ENCODE results near the gene SH2D2A.
A peak's percentile ranks its signal among the peaks of the same experiment; 100 is the strongest.
"Not testable (repeated sequence)": the region's sequence is repeated elsewhere in the genome, so short reads cannot be mapped to it uniquely, and the experiment has no call there.

Gene SH2D2A

DNA sequence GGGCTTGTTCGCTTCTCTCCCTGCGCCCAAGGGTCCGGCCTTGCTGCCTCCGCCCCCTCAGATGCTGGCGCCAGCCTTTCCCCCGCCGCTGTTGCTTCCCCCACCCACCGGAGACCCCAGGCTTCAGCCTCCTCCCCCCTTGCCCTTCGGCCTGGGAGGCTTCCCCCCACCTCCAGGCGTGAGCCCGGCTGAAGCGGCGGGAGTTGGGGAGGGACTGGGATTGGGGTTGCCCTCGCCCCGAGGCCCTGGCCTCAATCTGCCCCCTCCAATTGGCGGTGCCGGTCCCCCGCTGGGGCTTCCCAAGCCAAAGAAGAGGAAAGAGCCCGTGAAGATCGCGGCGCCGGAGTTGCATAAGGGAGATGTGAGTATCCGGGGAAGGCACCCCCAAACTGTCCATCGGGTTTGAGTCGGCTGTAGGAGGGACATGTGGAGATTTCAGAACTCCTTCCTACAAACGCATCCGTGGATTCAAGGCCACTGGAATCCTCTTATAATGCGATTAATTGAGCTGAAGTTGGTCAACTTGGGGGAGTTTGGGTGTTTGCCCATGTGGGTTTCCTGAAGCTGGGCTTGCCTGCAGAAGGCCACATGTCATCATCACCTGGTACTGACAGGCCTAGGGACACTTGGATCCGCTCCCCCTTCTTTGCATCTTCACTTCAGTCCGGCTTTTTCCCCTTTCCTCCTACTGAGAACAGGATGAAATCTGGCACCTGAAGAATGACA is 48.6 kb downstream of the SH2D2A start:
- peak; percentile 31 for DNase-seq

DNA sequence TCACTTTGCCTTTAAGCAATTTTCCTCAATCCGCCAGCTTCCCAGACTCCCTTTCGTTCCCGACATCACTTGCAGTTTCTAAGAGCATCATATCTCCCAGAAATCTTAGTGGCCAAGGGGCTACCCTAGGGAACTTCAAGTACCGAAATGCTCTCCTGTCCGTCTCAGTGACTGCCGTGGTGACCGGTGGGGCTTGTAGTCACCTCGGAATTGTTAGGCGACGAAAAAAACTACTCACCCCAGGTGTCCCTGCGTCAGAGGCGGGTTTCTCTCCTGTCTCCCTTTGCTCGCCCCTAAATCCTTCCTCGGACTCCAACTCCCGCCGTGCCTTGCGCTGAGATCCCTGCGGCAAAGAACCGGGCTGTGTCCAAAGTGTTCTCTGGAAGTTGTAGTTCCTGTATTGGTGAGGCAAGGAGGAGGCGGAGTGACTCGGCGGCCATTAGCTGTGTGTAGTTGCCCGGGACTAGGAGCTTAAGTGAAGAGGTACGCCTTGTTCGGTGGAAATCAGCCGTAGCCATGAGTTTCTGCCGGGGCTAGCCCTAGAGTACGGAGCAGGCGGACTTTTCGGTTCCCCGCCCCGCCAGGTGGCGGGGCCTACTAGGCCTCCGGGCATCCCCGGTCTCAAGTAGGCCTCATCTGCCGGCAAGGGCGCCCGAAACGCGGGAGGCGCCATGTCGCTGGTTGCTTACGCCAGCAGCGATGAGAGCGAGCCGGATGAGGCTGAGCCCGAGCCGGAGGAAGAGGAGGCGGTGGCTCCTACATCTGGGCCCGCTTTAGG is 49.4 kb downstream of the SH2D2A start, which contains the start of gene PRCC:
Gene PRCC (plus strand): TSS at position 435 of the 778 bp plus-strand sequence. CDS start 237 bp downstream, at position 672.
- peak; percentile 94 for DNase-seq

DNA sequence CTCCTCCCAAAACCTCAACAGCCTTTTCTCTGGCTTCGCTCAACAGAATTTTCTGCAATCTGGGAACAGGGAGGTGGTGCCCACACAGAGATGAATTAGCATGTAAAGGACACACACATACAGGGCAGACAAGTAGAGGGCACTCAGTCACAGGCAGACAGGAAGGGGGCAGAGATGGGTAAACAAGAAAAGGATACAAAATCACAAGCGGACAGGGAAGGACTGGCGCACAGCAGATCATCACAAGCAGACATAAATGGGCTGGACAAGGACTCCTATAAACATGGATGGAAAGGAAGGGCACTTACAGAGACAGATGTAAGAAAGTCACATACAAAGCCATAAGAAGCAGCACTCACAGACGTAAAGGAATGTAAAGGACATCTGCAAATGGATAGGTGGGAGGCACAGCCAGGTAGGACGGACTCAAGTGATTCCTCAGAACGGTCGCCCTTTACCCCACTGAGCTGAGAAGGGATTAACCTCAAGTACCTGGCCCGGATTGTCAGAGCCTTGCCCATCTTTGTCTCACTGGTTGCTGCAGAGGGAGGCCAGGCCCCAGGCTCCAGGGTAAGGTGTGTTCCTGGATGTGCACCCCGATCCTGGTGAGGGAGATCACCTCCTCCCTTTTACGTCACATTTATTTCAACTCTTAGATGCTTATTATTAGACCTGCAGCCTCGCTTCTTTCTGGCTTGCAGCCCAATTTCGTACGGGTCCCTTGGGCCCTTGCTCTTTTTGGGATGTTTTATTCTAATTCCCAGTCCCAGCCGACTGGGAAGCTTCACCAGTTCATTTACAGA is 50.1 kb downstream of the SH2D2A start:
- DNase-seq = no peak

DNA sequence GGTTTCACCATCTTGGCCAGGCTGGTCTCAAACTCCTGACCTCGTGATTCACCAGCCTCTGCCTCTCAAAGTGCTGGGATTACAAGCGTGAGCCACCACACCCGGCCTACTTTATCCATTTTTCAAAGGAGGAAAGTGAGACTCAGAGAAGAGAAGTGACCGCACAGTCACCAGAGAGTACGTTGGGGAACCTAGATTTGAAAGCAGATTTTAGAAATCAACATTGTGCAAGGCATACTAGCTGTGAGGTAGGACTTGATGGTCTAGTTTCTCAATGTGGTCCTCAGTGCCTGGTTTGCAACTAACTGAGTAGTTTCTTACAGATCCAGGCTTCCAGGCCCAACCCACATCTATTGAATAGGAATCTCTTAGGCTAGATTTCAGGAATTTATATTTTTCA is 51.0 kb downstream of the SH2D2A start:
- DNase-seq = no peak

DNA sequence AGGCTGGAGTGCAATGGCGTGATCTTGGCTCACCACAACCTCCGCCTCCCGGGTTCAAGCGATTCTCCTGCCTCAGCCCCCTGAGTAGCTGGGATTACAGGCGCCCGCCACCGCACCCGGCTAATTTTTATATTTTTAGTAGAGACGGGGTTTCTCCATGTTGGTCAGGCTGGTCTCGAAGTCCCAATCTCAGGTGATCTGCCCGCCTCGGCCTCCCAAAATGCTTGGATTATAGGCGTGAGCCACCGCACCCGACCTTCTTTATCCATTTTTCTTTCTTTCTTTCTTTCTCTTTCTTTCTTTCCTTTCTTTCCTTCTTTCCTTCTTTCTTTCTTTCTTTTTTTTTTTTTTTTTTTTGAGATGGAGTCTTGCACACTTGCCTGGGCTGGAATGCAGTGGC is 51.5 kb downstream of the SH2D2A start:
- not testable (repeated sequence) for DNase-seq

DNA sequence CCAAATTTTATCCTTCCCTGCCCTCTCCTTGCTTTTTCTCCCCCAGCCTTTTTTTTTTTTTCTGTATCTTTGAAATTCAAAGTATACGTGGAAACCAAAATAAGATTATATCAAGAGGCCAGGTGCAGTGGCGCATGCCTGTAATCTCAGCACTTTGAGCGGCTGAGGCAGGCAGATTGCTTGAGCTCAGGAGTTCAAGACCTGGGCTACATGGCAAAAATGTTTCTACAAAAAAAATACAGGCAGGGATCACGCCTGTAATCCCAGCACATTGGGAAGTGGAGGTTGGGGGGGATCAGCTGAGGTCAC is 55.9 kb downstream of the SH2D2A start:
- DNase-seq = no peak

DNA sequence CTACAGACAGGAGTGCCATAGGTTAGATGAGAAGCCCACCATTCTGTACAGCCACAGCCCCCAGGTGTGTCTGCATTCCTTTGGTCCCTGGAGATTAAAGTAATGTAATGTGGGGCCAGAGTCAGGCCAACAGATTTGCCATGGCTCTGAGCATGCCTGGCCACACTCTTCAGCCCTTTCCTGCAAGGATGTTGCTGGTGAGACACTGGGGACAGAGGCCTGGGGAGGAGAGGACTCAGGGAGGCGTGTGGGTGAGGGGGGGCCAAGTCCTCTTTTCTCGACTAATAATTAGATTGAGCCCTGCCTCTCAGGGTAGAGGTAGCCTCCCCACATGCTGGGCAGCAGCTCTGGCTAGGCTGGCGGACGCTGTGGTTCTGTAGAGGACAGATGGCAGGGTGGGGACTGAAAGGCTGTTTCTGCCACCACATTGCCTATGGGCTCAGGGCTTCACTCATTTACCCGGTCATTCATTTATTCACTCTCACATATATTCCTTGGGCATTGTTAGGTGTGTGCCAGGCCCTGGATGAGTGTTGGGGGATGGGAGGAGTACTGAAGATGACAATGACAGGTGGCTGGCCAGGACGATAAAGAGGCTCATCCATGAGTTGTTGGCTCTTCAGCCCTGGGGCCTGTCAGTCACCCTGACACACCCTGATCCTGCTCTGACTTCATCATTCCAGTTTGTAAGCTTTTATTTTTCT is 56.4 kb downstream of the SH2D2A start:
- DNase-seq = no peak

DNA sequence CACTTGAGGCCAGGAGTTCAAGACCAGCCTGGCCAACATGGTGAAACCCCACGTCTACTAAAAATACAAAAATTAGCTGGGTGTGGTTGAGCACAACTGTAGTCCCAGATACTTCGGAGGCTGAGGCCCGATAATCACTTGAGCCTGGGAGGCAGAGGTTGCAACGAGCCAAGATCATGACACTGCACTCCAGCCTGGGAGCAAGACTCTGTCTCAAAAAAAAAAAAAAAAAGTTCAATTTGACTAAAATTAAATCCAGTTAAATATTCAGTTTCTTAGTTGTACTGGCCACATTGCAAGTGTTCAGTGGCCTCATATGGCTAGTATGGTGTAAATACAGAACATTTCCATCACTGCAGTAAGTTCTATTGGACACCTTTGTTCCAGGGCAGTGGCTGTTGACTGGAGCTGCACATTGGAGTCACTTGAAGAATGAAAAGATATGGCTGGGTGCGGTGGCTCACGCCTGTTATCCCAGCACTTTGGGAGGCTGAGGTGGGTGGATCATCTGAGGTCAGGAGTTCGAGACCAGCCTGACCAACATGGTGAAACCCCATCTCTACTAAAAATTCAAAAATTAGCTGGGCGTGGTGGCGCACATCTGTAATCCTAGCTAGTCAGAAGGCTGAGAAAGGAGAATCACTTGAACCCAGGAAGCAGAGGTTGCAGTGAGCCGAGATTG is 58.9 kb downstream of the SH2D2A start:
- not testable (repeated sequence) for DNase-seq

DNA sequence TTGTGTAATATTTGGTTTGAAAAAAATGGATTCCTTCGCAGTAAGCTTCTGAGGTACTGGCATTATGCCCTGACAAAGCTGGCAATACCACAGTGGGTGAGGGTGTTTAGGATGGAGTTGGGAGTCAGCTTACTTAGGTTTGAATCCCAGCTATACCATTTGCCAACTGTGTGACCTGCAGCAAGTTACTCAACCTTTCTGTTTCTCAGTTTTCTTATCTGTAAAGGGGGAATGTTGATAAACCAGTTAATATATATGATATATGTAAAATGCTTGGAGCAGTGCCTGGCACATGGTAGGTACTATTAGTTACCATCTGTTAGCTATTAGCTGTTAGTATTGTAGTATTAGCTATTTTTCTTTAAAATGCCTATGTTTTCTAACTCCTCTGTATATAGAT is 60.3 kb downstream of the SH2D2A start:
- DNase-seq = no peak

Measured in effector CD8-positive, alpha-beta T cell (primary cell).